K562 (cell line): ENCODE results near the gene B3GNT4. TPM values are rescaled to one million over a fixed set of nuclear protein-coding genes. Genes with fewer than 3 reads are reported as not detected.

Source experiments
- ATAC-seq: fragments of 200-7000 bp; cut with Tn5 transposase; 3 replicates; pipeline ENCODE4 v1.9.1; 2020; ENCODE audit warnings: moderate library complexity
- BruUV-seq: library from RNA; stranded (reverse); fragments of 400-500 nt; replicated peaks from 2 replicates; lab custom pipeline; 2021; lab: Mats Ljungman, UMichigan
- CTCF ChIA-PET: fragments of 300-600 bp; formaldehyde crosslinking; extraction: SDS; loops from one replicate; lab custom pipeline; 2021; ENCODE audit warnings: low intra/inter-chr PET ratio; lab: Yijun Ruan, JAX
- POLR2A ChIA-PET: fragments of 300-600, 350-650 bp; sonication (Branson Sonifier 250); formaldehyde crosslinking; extraction: SDS; loops from one replicate; lab custom pipeline; 2021; ENCODE audit warnings: antibody characterized with exemption, inconsistent platforms; lab: Yijun Ruan, JAX
- DNase-seq, 4 experiments: peaks; one replicate each; pipeline versions ENCODE4 v3.0.0 to v3.0.0-alpha.2; 2011 to 2018; ENCODE audit warnings: low spot score in 3 of 4, mixed read lengths in 3 of 4; ENCODE audit errors: extremely low read depth in 1 of 4
- FAIRE-seq: peaks from 2 replicates; lab custom pipeline; 2011; peaks lifted over from hg19 to GRCh38; lab: Jason Lieb, UNC
- H2AFZ ChIP-seq: 2 replicates; pipeline ENCODE4 v1.6.0; 2011; ENCODE audit warnings: low read depth, low read length, control low read depth, inconsistent platforms
- H3K27ac ChIP-seq: fragments of 200-600 bp; 3 replicates; pipeline ENCODE4 v1.8.0; 2011; ENCODE audit warnings: low read depth, mild to moderate bottlenecking, control low read depth, inconsistent platforms, low read length, moderate library complexity, mixed read lengths; ENCODE audit errors: extremely low read depth
- H3K27me3 ChIP-seq, 2 experiments: fragments of 300-600 bp in 1 of 2; 2 replicates in 1 of 2; 3 replicates in 1 of 2; pipeline versions ENCODE4 v1.6.0 to v1.8.0; 2011; ENCODE audit warnings: inconsistent platforms in 2 of 2, low read length in 2 of 2, mild to moderate bottlenecking in 1 of 2, mixed read lengths in 1 of 2, moderate library complexity in 1 of 2; ENCODE audit not compliant: control insufficient read depth in 2 of 2, insufficient read depth in 2 of 2
- H3K36me3 ChIP-seq: fragments of 300-600 bp; 3 replicates; pipeline ENCODE4 v1.8.0; 2011; ENCODE audit warnings: mild to moderate bottlenecking, low read length, inconsistent platforms; ENCODE audit not compliant: control insufficient read depth, insufficient read depth
- H3K4me1 ChIP-seq, 2 experiments: fragments of 200-600 bp in 1 of 2; replicated peaks in 1 of 2; 2 replicates in 1 of 2; 3 replicates in 1 of 2; pipeline versions ENCODE4 v1.5.1 to v1.8.0; 2011; ENCODE audit warnings: inconsistent platforms in 2 of 2, low read length in 2 of 2, mild to moderate bottlenecking in 1 of 2, mixed read lengths in 1 of 2, moderate library complexity in 1 of 2; ENCODE audit not compliant: control insufficient read depth in 2 of 2, insufficient read depth in 2 of 2
- H3K4me2 ChIP-seq: 2 replicates; pipeline ENCODE4 v1.6.1; 2011; ENCODE audit warnings: low read length, control low read depth, inconsistent platforms, mixed read lengths; ENCODE audit not compliant: insufficient read depth
- H3K4me3 ChIP-seq: fragments of 200-600 bp; sonication (generic), shearing (Covaris generic); 2 replicates; pipeline ENCODE4 v1.5.1; 2016; ENCODE audit warnings: control low read depth, inconsistent platforms
- H3K79me2 ChIP-seq: fragments of 200-600 bp; 3 replicates; pipeline ENCODE4 v1.8.0; 2011; ENCODE audit warnings: low read length, inconsistent platforms; ENCODE audit not compliant: control insufficient read depth, insufficient read depth
- H3K9ac ChIP-seq, 2 experiments: 2 replicates each; pipeline versions ENCODE4 v1.6.0 to v1.6.1; 2011; ENCODE audit warnings: low read depth in 2 of 2, low read length in 2 of 2, control low read depth in 1 of 2, inconsistent platforms in 1 of 2, mild to moderate bottlenecking in 1 of 2, mixed read lengths in 1 of 2; ENCODE audit not compliant: insufficient read depth in 1 of 2
- H3K9me1 ChIP-seq: one replicate; pipeline ENCODE4 v1.6.0; 2011; ENCODE audit warnings: inconsistent platforms, mild to moderate bottlenecking, low read length, moderate library complexity; ENCODE audit not compliant: control insufficient read depth, insufficient read depth
- H3K9me3 ChIP-seq: replicated peaks from 2 replicates; pipeline ENCODE4 v1.5.1; 2011; ENCODE audit warnings: low read depth, low read length, inconsistent platforms; ENCODE audit not compliant: control insufficient read depth, insufficient read depth
- H4K20me1 ChIP-seq: replicated peaks from 2 replicates; pipeline ENCODE4 v1.6.1; 2011; ENCODE audit warnings: low read length, inconsistent platforms, mixed read lengths; ENCODE audit not compliant: control insufficient read depth, insufficient read depth
- GABPA ChIP-seq: fragments of 200-800 bp; sonication (Bioruptor generic); conservative IDR thresholded peaks from 2 replicates; pipeline ENCODE4 v1.6.1; 2016; ENCODE audit warnings: low read depth, missing genetic modification characterization, missing compliant biosample characterization
- ILF3 ChIP-seq: fragments of 450-650 bp; IDR thresholded peaks from 2 replicates; pipeline ENCODE4 v1.6.1; 2018; ENCODE audit warnings: antibody characterized with exemption, mild to moderate bottlenecking, moderate library complexity, borderline replicate concordance
- KAT2B ChIP-seq: IDR thresholded peaks from one replicate; pipeline ENCODE4 v1.6.1; 2012; ENCODE audit warnings: low read depth, mild to moderate bottlenecking, control low read depth, inconsistent platforms, low read length, moderate library complexity
- PML ChIP-seq: IDR thresholded peaks from 2 replicates; pipeline ENCODE4 v1.6.1; 2012; ENCODE audit warnings: low read length, inconsistent platforms
- VEZF1 ChIP-seq: fragments of 200-800 bp; sonication (Bioruptor generic); IDR thresholded peaks from 2 replicates; pipeline ENCODE4 v1.6.1; 2017; ENCODE audit warnings: missing genetic modification characterization, missing compliant biosample characterization
- WHSC1 ChIP-seq: IDR thresholded peaks from one replicate; pipeline ENCODE4 v1.6.1; 2012; ENCODE audit warnings: low read length, control low read depth, inconsistent platforms
- ZNF324 ChIP-seq: fragments of 250-450 bp; sonication (Bioruptor Pico); IDR thresholded peaks from 2 replicates; pipeline ENCODE4 v1.4.0; 2020; ENCODE audit warnings: mild to moderate bottlenecking
- ZNF778 ChIP-seq: fragments of 450-650 bp; formaldehyde crosslinking; IDR thresholded peaks from 2 replicates; pipeline ENCODE4 v1.4.0; 2020; ENCODE audit warnings: mild to moderate bottlenecking, moderate library complexity
- WGBS: fragments of 100-300 bp; shearing (Covaris generic); methylation state at CpG from one replicate; pipeline ENCODE4 v1.1.6; 2016; ENCODE audit warnings: low coverage, mixed read lengths; ENCODE audit not compliant: insufficient coverage; ENCODE audit errors: missing lambda C conversion rate; 5-methylcytosine and 5-hydroxymethylcytosine counted together
- in situ Hi-C: fragments of 300-500 bp; cut with MboI; formaldehyde crosslinking; loops from 4 replicates; pipeline ENCODE4 v1.15.0; 2018; ENCODE audit warnings: inconsistent platforms, mixed read lengths
- intact Hi-C: fragments of 100-400 bp; cut with micrococcal nuclease; formaldehyde crosslinking; loops from 2 replicates; pipeline ENCODE4 v1.14.2; 2022
- polyA plus RNA-seq, 8 experiments: library from polyadenylated mRNA; depleted of rRNA in 4 of 8; stranded (reverse) in 5 of 8; unstranded in 3 of 8; fragments of >200 nt; fragmentation: Nextera tagmentation in 2 of 8; fragmentation: Illumina TruSeq in 1 of 8; extraction: Ambion mirVana in 2 of 8; extraction: Trizol in 1 of 8; gene quantifications; 2 replicates each; pipeline versions ENCODE4 v1.2.1 to v1.2.3, GENCODE V29; 2011 to 2014; ENCODE audit warnings: inconsistent platforms in 1 of 8, missing spikeins in 1 of 8
- total RNA-seq, 7 experiments: library from RNA; depleted of rRNA in 6 of 7; stranded (reverse); fragments of >200 nt in 6 of 7; fragmentation: Illumina TruSeq in 2 of 7; extraction: Trizol in 2 of 7; gene quantifications; 2 replicates each; pipeline versions ENCODE4 v1.2.1 to v1.2.3, GENCODE V29; 2011 to 2021; ENCODE audit warnings: low replicate concordance in 1 of 7

The B3GNT4 gene
- total and polyA plus RNA-seq, 9 of the 15 experiments (the other 6 are each of a cell fraction or from before 2014, with no cell fraction given) = 0.17 to 3.2 (median 1.3) TPM

- H3K36me3 ChIP-seq = no peaks in the 10 kb centered on the region
- H3K4me1 ChIP-seq = peaks cover 0 to 6% of the 10 kb centered on the region in 2 experiments; a peak in 3 of 5 replicates
- H3K4me3 ChIP-seq = no peak overlapping the region
- in situ Hi-C loops (no loop called here), intact Hi-C loops (no loop called here)
- CTCF ChIA-PET = no interaction called here
- H3K9me3 ChIP-seq = no peaks in the 10 kb centered on the region
- TF ChIP-seq ZNF778 (CRISPR knock-in tag) (no peak), ZNF324 (CRISPR knock-in tag) (no peak), WHSC1 (no peak), GABPA (tag) (no peak), ILF3 (no peak), KAT2B (no peak), PML (no peak), VEZF1 (0 out of 2 replicates have a peak, but pooled peaks have one; percentile 17)
- 20% methylated on average over 7 of the region's 8 CpGs for WGBS
- no peaks in the 10 kb centered on the region for H3K79me2 ChIP-seq
- no peak overlapping the region for H3K27ac ChIP-seq
- ATAC-seq = no peak
- POLR2A ChIA-PET = interaction anchor here (0.8 kb wide), 1 partner anchor 14 kb away, joined by 3 read pairs; no protein-coding TSS in a partner anchor
- H3K4me2 ChIP-seq = no peak overlapping the region
- BruUV-seq = no TSS peak
- H3K27me3 ChIP-seq = peaks cover 9 to 13% of the 10 kb centered on the region in 2 experiments; a peak in 3 of 5 replicates
- DNase-seq = no peak
- H3K9me1 ChIP-seq = no peaks in the 10 kb centered on the region
- H3K9ac ChIP-seq = no peak overlapping the region
- FAIRE-seq = no peak
- no peaks in the 10 kb centered on the region for H4K20me1 ChIP-seq
- no peak overlapping the region for H2AFZ ChIP-seq
Observed at GRCh38 chr12:122161682-122162081, 41.8 kb upstream of the B3GNT4 start.
